Upper lobe of left lung (tissue), 6 donors: ENCODE data around the gene HNRNPA1. TPM values are rescaled to one million over a fixed set of nuclear protein-coding genes. Genes with fewer than 3 reads are reported as not detected.

Experiments used
- ATAC-seq, 2 donors: fragments of 200-7000 bp; cut with Tn5 transposase; one replicate each; pipeline ENCODE4 v1.9.1; 2022; ENCODE audit warnings: mild to moderate bottlenecking in 2 of 2, moderate library complexity in 2 of 2; ENCODE audit not compliant: low FRiP score in 2 of 2
- DNase-seq, 2 donors: peaks; one replicate each; pipeline ENCODE4 v3.0.0-alpha.2; 2019 to 2020
- H3K27ac ChIP-seq, 4 donors: fragments of 200-600 bp; sonication (generic); one replicate each; pipeline ENCODE4 v1.5.1; 2016 to 2019
- H3K27me3 ChIP-seq, 4 donors: fragments of 200-600 bp; sonication (generic); one replicate each; pipeline ENCODE4 v1.5.1; 2017 to 2019
- H3K36me3 ChIP-seq, 4 donors: fragments of 200-600 bp; sonication (generic); one replicate each; pipeline ENCODE4 v1.5.1; 2016 to 2019
- H3K4me1 ChIP-seq, 4 donors: fragments of 200-600 bp; sonication (generic); one replicate each; pipeline ENCODE4 v1.5.1; 2018 to 2019
- H3K4me3 ChIP-seq, 4 donors: fragments of 200-600 bp; sonication (generic); one replicate each; pipeline ENCODE4 v1.5.1; 2017 to 2019; ENCODE audit warnings: mild to moderate bottlenecking in 2 of 4, moderate library complexity in 1 of 4
- H3K9me3 ChIP-seq, 4 donors: fragments of 200-600 bp; sonication (generic); one replicate each; pipeline ENCODE4 v1.5.1; 2018 to 2019
- CTCF ChIP-seq, 6 experiments: fragments of 450-650 bp in 4 of 6; fragments of 200-600 bp in 2 of 6; sonication (generic) in 2 of 6; IDR thresholded peaks; one replicate each; pipeline ENCODE4 v1.5.1; 2016 to 2019; ENCODE audit warnings: antibody characterized with exemption in 6 of 6
- EP300 ChIP-seq, 4 donors: sonication (generic); formaldehyde crosslinking; IDR thresholded peaks; one replicate each; pipeline ENCODE4 v1.5.1; 2017; ENCODE audit warnings: antibody characterized with exemption in 4 of 4, control low read depth in 2 of 4
- POLR2A ChIP-seq, 4 donors: fragments of 450-650 bp; IDR thresholded peaks; one replicate each; pipeline ENCODE4 v1.5.1; 2016 to 2017; ENCODE audit warnings: antibody characterized with exemption in 4 of 4, mild to moderate bottlenecking in 2 of 4
- POLR2AphosphoS5 ChIP-seq, 2 donors: sonication (generic); formaldehyde crosslinking; IDR thresholded peaks; one replicate each; pipeline ENCODE4 v1.5.1; 2017; ENCODE audit warnings: antibody characterized with exemption in 2 of 2
- WGBS, 2 donors: methylation state at CpG; one replicate each; pipeline ENCODE4 v1.1.5; 2017 to 2018; 5-methylcytosine and 5-hydroxymethylcytosine counted together
- total RNA-seq, 6 donors: library from RNA; depleted of rRNA in 4 of 6; stranded (reverse); fragments of >200 nt in 4 of 6; gene quantifications; one replicate each; pipeline versions ENCODE4 v1.1.0 to v1.2.1, GENCODE V29; 2016 to 2021
- donor health status: DM: no; HTN: no; CAD: no; lungs with moderate emphysema.
- donor health status: DM: no; HTN: yes; CAD: no; lungs with severe emphysema.

Gene HNRNPA1
- total RNA-seq, 6 donors from 2014 or later, result 255 to 870 (median 475) TPM

- H3K4me3 ChIP-seq, result peak overlapping the region in 1 of 4 donors; percentile 46
- H3K9me3 ChIP-seq, result no peaks in the 10 kb centered on the region
- no peak for TF ChIP-seq EP300 (IDR thresholded peaks at IDR 0.05)
- no peak for TF ChIP-seq CTCF (IDR thresholded peaks at IDR 0.05)
- no peak for TF ChIP-seq POLR2AphosphoS5 (IDR thresholded peaks at IDR 0.05)
- H3K4me1 ChIP-seq, result peaks cover 11 to 24% (median 12%) of the 10 kb centered on the region in 4 donors
- H3K27me3 ChIP-seq, result no peaks in the 10 kb centered on the region
- DNase-seq, result no peak
- 79 to 85% methylated on average over 5 of the region's 5 CpGs for WGBS, 2 donors
- peak overlapping the region in 3 of 4 donors; percentile 27 to 86 (median 35) for H3K27ac ChIP-seq
- peaks cover 0 to 6% (median 2%) of the 10 kb centered on the region in 4 donors for H3K36me3 ChIP-seq
- no peak for ATAC-seq
Observed at GRCh38 chr12:54296393-54297099, 16.0 kb downstream of the HNRNPA1 start.

- no peaks in the 10 kb centered on the region for H3K9me3 ChIP-seq
- peak overlapping the region in 2 of 4 donors; percentile 32 to 46 for H3K4me3 ChIP-seq
- TF ChIP-seq POLR2A (IDR thresholded peaks at IDR 0.05) (no peak), POLR2AphosphoS5 (IDR thresholded peaks at IDR 0.05) (no peak), CTCF (IDR thresholded peaks at IDR 0.05) (no peak), EP300 (IDR thresholded peaks at IDR 0.05) (no peak)
- ATAC-seq (no peak), DNase-seq (no peak)
- H3K4me1 ChIP-seq, result peaks cover 15 to 32% (median 22%) of the 10 kb centered on the region in 4 donors
- H3K36me3 ChIP-seq, result no peaks in the 10 kb centered on the region
- no peaks in the 10 kb centered on the region for H3K27me3 ChIP-seq
- peak overlapping the region in 3 of 4 donors; percentile 24 to 86 (median 74) for H3K27ac ChIP-seq
- WGBS, 2 donors, result 69 to 87% methylated on average over 5 of the region's 5 CpGs
Observed at GRCh38 chr12:54298904-54299303, 18.4 kb downstream of the HNRNPA1 start.

GRCh38 chr12:54299515-54300224 lies 19.1 kb downstream of the HNRNPA1 start:
- Histone ChIP-seq H3K27me3 (no peaks in the 10 kb centered on the region), H3K36me3 (no peaks in the 10 kb centered on the region), H3K4me3 (peak overlapping the region in 3 of 4 donors; percentile 32 to 46 (median 44)), H3K27ac (peak overlapping the region; percentile 37 to 86 (median 77)), H3K4me1 (peaks cover 23 to 34% (median 29%) of the 10 kb centered on the region in 4 donors), H3K9me3 (no peaks in the 10 kb centered on the region)
- TF ChIP-seq POLR2AphosphoS5 (IDR thresholded peaks at IDR 0.05) (no peak), CTCF (IDR thresholded peaks at IDR 0.05) (no peak), POLR2A (IDR thresholded peaks at IDR 0.05) (no peak), EP300 (IDR thresholded peaks at IDR 0.05) (no peak)
- DNase-seq, result no peak
- ATAC-seq, result peak in 1 of 2 donors; percentile 42
- 66 to 67% methylated on average over 8 of the region's 8 CpGs for WGBS, 2 donors

- H3K27ac ChIP-seq, result peak overlapping the region; percentile 37 to 86 (median 77)
- DNase-seq, result no peak
- peaks cover 24 to 40% (median 30%) of the 10 kb centered on the region in 4 donors for H3K4me1 ChIP-seq
- no peaks in the 10 kb centered on the region for H3K27me3 ChIP-seq
- ATAC-seq, result peak in 1 of 2 donors; percentile 14
- H3K36me3 ChIP-seq, result no peaks in the 10 kb centered on the region
- H3K9me3 ChIP-seq, result no peaks in the 10 kb centered on the region
- no peak for TF ChIP-seq POLR2A (IDR thresholded peaks at IDR 0.05)
- no peak for TF ChIP-seq CTCF (IDR thresholded peaks at IDR 0.05)
- TF ChIP-seq POLR2AphosphoS5 (IDR thresholded peaks at IDR 0.05), result no peak
- TF ChIP-seq EP300 (IDR thresholded peaks at IDR 0.05), result no peak
- H3K4me3 ChIP-seq, result peak overlapping the region in 3 of 4 donors; percentile 32 to 46 (median 44)
- WGBS, 2 donors, result 15 to 33% methylated on average over 2 to 3 of the region's 3 CpGs
Observed at GRCh38 chr12:54300225-54300731, 19.8 kb downstream of the HNRNPA1 start.
